Measurements from ENCODE around the gene IGF2.

GRCh38 chr11:2094354-2095197 lies 44.6 kb downstream of the IGF2 start:
- TF ChIP-seq POLR2AphosphoS5 (IDR thresholded peaks at IDR 0.05; ENCODE audit: low read depth) (no peak), CTCF (IDR thresholded peaks at IDR 0.05; ENCODE audit: insufficient read depth, low read length) (no peak), REST (IDR thresholded peaks at IDR 0.05; ENCODE audit: insufficient replicate concordance, low read depth) (no peak), GABPA (IDR thresholded peaks at IDR 0.05; ENCODE audit: low read depth) (no peak)

Data from HL-60 (cell line).